OCI-LY7 (cell line): ENCODE measurements around the gene STXBP5. TPM values are rescaled to one million over a fixed set of nuclear protein-coding genes. Genes with fewer than 3 reads are reported as not detected.

Experiments used
- BruUV-seq: library from RNA; stranded (reverse); fragments of 400-500 nt; replicated peaks from 2 replicates; lab custom pipeline; 2021; lab: Mats Ljungman, UMichigan
- CTCF ChIA-PET: fragments of 300-600 bp; sonication (Branson Sonifier 250); formaldehyde crosslinking; loops from one replicate; lab custom pipeline; 2022; ENCODE audit warnings: antibody characterized with exemption; ENCODE audit not compliant: unreplicated experiment; lab: Charles Lee
- POLR2A ChIA-PET: fragments of 300-600 bp; sonication (Branson Sonifier 250); formaldehyde crosslinking; loops from one replicate; lab custom pipeline; 2022; ENCODE audit warnings: antibody characterized with exemption; lab: Charles Lee
- DNase-seq: peaks from one replicate; pipeline ENCODE4 v3.0.0-alpha.2; 2015; ENCODE audit warnings: low spot score
- H2AFZ ChIP-seq: fragments of 200-600 bp; sonication (generic), shearing (Covaris generic); 2 replicates; pipeline ENCODE4 v1.6.1; 2014; ENCODE audit warnings: mild to moderate bottlenecking, antibody characterized with exemption, low read length, moderate library complexity
- H3K27ac ChIP-seq: fragments of 200-600 bp; sonication (generic); 2 replicates; pipeline ENCODE4 v1.5.1; 2014; ENCODE audit warnings: mixed run types, low read depth, mild to moderate bottlenecking, moderate library complexity, low read length, inconsistent platforms; ENCODE audit not compliant: poor library complexity, severe bottlenecking
- H3K36me3 ChIP-seq: fragments of 200-600 bp; sonication (generic); 2 replicates; pipeline ENCODE4 v1.6.1; 2014; ENCODE audit warnings: mild to moderate bottlenecking, antibody characterized with exemption, low read length, moderate library complexity, mixed read lengths; ENCODE audit not compliant: insufficient read depth
- H3K4me1 ChIP-seq: fragments of 200-600 bp; sonication (generic); 2 replicates; pipeline ENCODE4 v1.5.1; 2014; ENCODE audit warnings: mild to moderate bottlenecking, low read length; ENCODE audit not compliant: insufficient read depth, poor library complexity, severe bottlenecking
- H3K4me2 ChIP-seq: fragments of 200-600 bp; sonication (generic); 2 replicates; pipeline ENCODE4 v1.6.1; 2014; ENCODE audit warnings: mild to moderate bottlenecking, low read length
- H3K4me3 ChIP-seq: fragments of 200-600 bp; sonication (generic); 2 replicates; pipeline ENCODE4 v1.5.1; 2014; ENCODE audit warnings: mild to moderate bottlenecking, low read depth, low read length; ENCODE audit not compliant: poor library complexity, severe bottlenecking
- H3K79me2 ChIP-seq: fragments of 200-600 bp; sonication (generic); 2 replicates; pipeline ENCODE4 v1.6.1; 2016; ENCODE audit warnings: low read depth, mild to moderate bottlenecking, low read length, moderate library complexity, mixed read lengths; ENCODE audit not compliant: insufficient read depth
- H3K9me2 ChIP-seq: fragments of 200-600 bp; sonication (generic); 2 replicates; pipeline ENCODE4 v1.6.1; 2016; ENCODE audit warnings: mild to moderate bottlenecking, low read length, mixed read lengths; ENCODE audit not compliant: insufficient read depth
- H3K9me3 ChIP-seq: fragments of 200-600 bp; sonication (generic); 2 replicates; pipeline ENCODE4 v1.6.1; 2014; ENCODE audit warnings: mild to moderate bottlenecking, mixed run types, low read length, mixed read lengths
- H4K20me1 ChIP-seq: fragments of 200-600 bp; sonication (generic); 2 replicates; pipeline ENCODE4 v1.6.1; 2014; ENCODE audit warnings: mild to moderate bottlenecking, antibody characterized with exemption, low read length, moderate library complexity, mixed read lengths; ENCODE audit not compliant: insufficient read depth
- CTCF ChIP-seq: fragments of 200-600 bp; sonication (generic); conservative IDR thresholded peaks from 2 replicates; pipeline ENCODE4 v1.5.1; 2014; ENCODE audit warnings: mild to moderate bottlenecking, antibody characterized with exemption, low read length, moderate library complexity, mixed read lengths
- EZH2phosphoT487 ChIP-seq: fragments of 200-600 bp; sonication (generic); IDR thresholded peaks from 2 replicates; pipeline ENCODE4 v1.6.1; 2018; ENCODE audit warnings: low read depth, borderline replicate concordance, mild to moderate bottlenecking, mixed run types, antibody characterized with exemption, low read length, moderate library complexity, mixed read lengths
- intact Hi-C: fragments of 100-400 bp; cut with micrococcal nuclease; formaldehyde crosslinking; loops from one replicate; pipeline ENCODE4 v1.10.0; 2022; ENCODE audit not compliant: unreplicated experiment
- total RNA-seq, 2 experiments: library from RNA; depleted of rRNA in 1 of 2; stranded (reverse); fragments of >200 nt in 1 of 2; shearing (Covaris generic) in 1 of 2; gene quantifications; 2 replicates each; pipeline ENCODE4 v1.2.3, GENCODE V29; 2014 to 2022

Gene STXBP5
- total RNA-seq, 2 experiments from 2014 or later: 12.3 to 15.4 TPM

GRCh38 chr6:147156218-147156617 lies 48.0 kb upstream of the STXBP5 start:
- ChIA-PET CTCF (no interaction called here), POLR2A (no interaction called here)
- Histone ChIP-seq H4K20me1 (no peaks in the 10 kb centered on the region), H3K79me2 (no peaks in the 10 kb centered on the region), H3K4me1 (no peaks in the 10 kb centered on the region), H3K9me2 (no peaks in the 10 kb centered on the region; the same call in 1 of the 2 replicates), H3K4me2 (no peak overlapping the region), H3K27ac (no peak overlapping the region), H3K9me3 (no peaks in the 10 kb centered on the region), H2AFZ (no peak overlapping the region), H3K36me3 (no peaks in the 10 kb centered on the region), H3K4me3 (no peak overlapping the region)
- intact Hi-C loops: no loop called here
- no TSS peak for BruUV-seq
- TF ChIP-seq CTCF: no peak
- no peak for TF ChIP-seq EZH2phosphoT487
- no peak for DNase-seq

- no peak overlapping the region for H3K4me2 ChIP-seq
- TF ChIP-seq CTCF (no peak), EZH2phosphoT487 (no peak)
- H3K27ac ChIP-seq: no peak overlapping the region
- no TSS peak for BruUV-seq
- intact Hi-C loops: no loop called here
- H2AFZ ChIP-seq: no peak overlapping the region
- no peaks in the 10 kb centered on the region for H3K9me3 ChIP-seq
- no peak for DNase-seq
- H3K4me1 ChIP-seq: no peaks in the 10 kb centered on the region
- ChIA-PET POLR2A (no interaction called here), CTCF (no interaction called here)
- H4K20me1 ChIP-seq: no peaks in the 10 kb centered on the region
- no peaks in the 10 kb centered on the region for H3K79me2 ChIP-seq
- no peaks in the 10 kb centered on the region for H3K36me3 ChIP-seq
- H3K4me3 ChIP-seq: no peak overlapping the region
- no peaks in the 10 kb centered on the region; the same call in 1 of the 2 replicates for H3K9me2 ChIP-seq
These were observed 47.3 kb upstream of the STXBP5 start for GRCh38 chr6:147156799-147157382.

GRCh38 chr6:147157930-147158329 lies 46.3 kb upstream of the STXBP5 start:
- Histone ChIP-seq H3K4me3 (no peak overlapping the region), H2AFZ (no peak overlapping the region), H4K20me1 (no peaks in the 10 kb centered on the region), H3K79me2 (no peaks in the 10 kb centered on the region), H3K27ac (no peak overlapping the region), H3K36me3 (no peaks in the 10 kb centered on the region), H3K4me2 (no peak overlapping the region), H3K9me3 (no peaks in the 10 kb centered on the region), H3K4me1 (no peaks in the 10 kb centered on the region), H3K9me2 (no peaks in the 10 kb centered on the region; the same call in 1 of the 2 replicates)
- DNase-seq: no peak
- TF ChIP-seq CTCF: no peak
- TF ChIP-seq EZH2phosphoT487: no peak
- CTCF ChIA-PET: no interaction called here
- POLR2A ChIA-PET: no interaction called here
- intact Hi-C loops: no loop called here
- BruUV-seq: no TSS peak
